Measurements from ENCODE around the gene ZNF827.

- TF ChIP-seq CTCF (IDR thresholded peaks at IDR 0.05; ENCODE audit: poor library complexity, severe bottlenecking) (no peak), EP300 (conservative IDR thresholded peaks at IDR 0.05; ENCODE audit: poor library complexity, severe bottlenecking) (no peak)
These were observed 116.0 kb downstream of the ZNF827 start for GRCh38 chr4:145822581-145822980.

Data from neural cell (in vitro differentiated cells).